H1 (cell line): Measurements from ENCODE around the gene MRTO4. TPM values are rescaled to one million over a fixed set of nuclear protein-coding genes. Genes with fewer than 3 reads are reported as not detected.

ENCODE experiments used
- ASH2L ChIP-seq: fragments of 200-600, 300-600 bp; sonication (generic); IDR thresholded peaks from one replicate; pipeline ENCODE4 v1.7.1; 2017; ENCODE audit warnings: low read length
- ATF3 ChIP-seq: IDR thresholded peaks from 2 replicates; pipeline ENCODE4 v1.6.1; 2011; ENCODE audit warnings: low read depth, mild to moderate bottlenecking, low read length; ENCODE audit not compliant: insufficient read depth
- BRCA1 ChIP-seq: IDR thresholded peaks from 2 replicates; pipeline ENCODE4 v1.6.1; 2012; ENCODE audit warnings: low read depth, low read length, improper control_type of control experiment
- CREB1 ChIP-seq: IDR thresholded peaks from 2 replicates; pipeline ENCODE4 v1.6.1; 2012; ENCODE audit warnings: inconsistent platforms
- CTCF ChIP-seq, 3 experiments: IDR thresholded peaks; 1 replicate in 2 of 3; 2 replicates in 1 of 3; pipeline versions ENCODE4 v1.5.1 to v1.6.1; 2011; ENCODE audit warnings: low read length in 3 of 3, mild to moderate bottlenecking in 3 of 3, inconsistent platforms in 2 of 3, low read depth in 1 of 3, moderate library complexity in 1 of 3; ENCODE audit not compliant: insufficient read depth in 1 of 3; ENCODE audit errors: control extremely low read depth in 1 of 3
- FOSL1 ChIP-seq: IDR thresholded peaks from 2 replicates; pipeline ENCODE4 v1.6.1; 2011; ENCODE audit warnings: mild to moderate bottlenecking, low read depth, low read length, moderate library complexity; ENCODE audit not compliant: insufficient read depth
- JUN ChIP-seq: IDR thresholded peaks from 2 replicates; pipeline ENCODE4 v1.6.1; 2011; ENCODE audit warnings: low read depth, mild to moderate bottlenecking, improper control_type of control experiment, low read length
- KDM1A ChIP-seq: fragments of 200-600, 300-600 bp; sonication (generic); IDR thresholded peaks from 2 replicates; pipeline ENCODE4 v1.7.1; 2016; ENCODE audit warnings: mild to moderate bottlenecking, low read length, borderline replicate concordance
- KDM5A ChIP-seq: fragments of 200-600 bp; IDR thresholded peaks from 2 replicates; pipeline ENCODE4 v1.7.1; 2012; ENCODE audit warnings: mild to moderate bottlenecking, low read length, inconsistent platforms, mixed read lengths
- NRF1 ChIP-seq: IDR thresholded peaks from 2 replicates; pipeline ENCODE4 v1.6.1; 2011; ENCODE audit warnings: mild to moderate bottlenecking, low read depth, low read length, improper control_type of control experiment
- POLR2A ChIP-seq, 2 experiments: IDR thresholded peaks; 1 replicate in 1 of 2; 2 replicates in 1 of 2; pipeline ENCODE4 v1.6.1; 2011; ENCODE audit warnings: low read depth in 2 of 2, low read length in 2 of 2, mild to moderate bottlenecking in 2 of 2; ENCODE audit errors: control extremely low read depth in 1 of 2
- RAD21 ChIP-seq, 2 experiments: IDR thresholded peaks in 1 of 2; conservative IDR thresholded peaks in 1 of 2; 2 replicates each; pipeline ENCODE4 v1.6.1; 2011; ENCODE audit warnings: low read depth in 2 of 2, low read length in 2 of 2, improper control_type of control experiment in 1 of 2, inconsistent platforms in 1 of 2, mild to moderate bottlenecking in 1 of 2, moderate library complexity in 1 of 2
- SAP30 ChIP-seq: fragments of 300-600 bp; sonication (generic); IDR thresholded peaks from 2 replicates; pipeline ENCODE4 v1.7.1; 2012; ENCODE audit warnings: low read length, moderate library complexity, mild to moderate bottlenecking, inconsistent platforms; ENCODE audit not compliant: insufficient read depth, insufficient replicate concordance
- SIRT6 ChIP-seq: IDR thresholded peaks from one replicate; pipeline ENCODE4 v1.7.1; 2012; ENCODE audit warnings: low read length, inconsistent platforms
- SP1 ChIP-seq: IDR thresholded peaks from 2 replicates; pipeline ENCODE4 v1.6.1; 2011; ENCODE audit warnings: low read depth, low read length
- SUZ12 ChIP-seq: fragments of 200-600 bp; sonication (generic); IDR thresholded peaks from 2 replicates; pipeline ENCODE4 v1.6.1; 2012; ENCODE audit warnings: mild to moderate bottlenecking, inconsistent platforms, low read length, moderate library complexity, mixed read lengths
- TCF12 ChIP-seq: IDR thresholded peaks from 2 replicates; pipeline ENCODE4 v1.6.1; 2011; ENCODE audit warnings: low read depth, mild to moderate bottlenecking, low read length
- USF2 ChIP-seq: IDR thresholded peaks from 2 replicates; pipeline ENCODE4 v1.6.1; 2011; ENCODE audit warnings: low read length, improper control_type of control experiment
- YY1 ChIP-seq: IDR thresholded peaks from 2 replicates; pipeline ENCODE4 v1.6.1; 2011; ENCODE audit warnings: low read depth, mild to moderate bottlenecking, low read length
- polyA plus RNA-seq, 7 experiments: library from polyadenylated mRNA; depleted of rRNA in 3 of 7; stranded (reverse) in 5 of 7; unstranded in 2 of 7; fragments of >200 nt in 5 of 7; fragments of 200-250 nt in 2 of 7; gene quantifications; 1 replicate in 5 of 7; 2 replicates in 1 of 7; 4 replicates in 1 of 7; pipeline versions ENCODE4 v1.2.1 to v1.2.3, GENCODE V29; 2011 to 2013; ENCODE audit warnings: missing spikeins in 2 of 7, mixed read lengths in 2 of 7
- total RNA-seq: library from RNA; stranded (reverse); fragmentation: NEBNext Ultra II Directional; extraction: Animal tissue kit (Norgen Biotek cat#: 25700); gene quantifications from 2 replicates; pipeline ENCODE4 v1.2.1, GENCODE V29; 2021

The MRTO4 gene
- total and polyA plus RNA-seq, 2 of the 8 experiments (the other 6 are each of a cell fraction or from before 2014, with no cell fraction given): 36.9 to 64.3 TPM

GRCh38 chr1:19209990-19210771 is 41.4 kb upstream of the MRTO4 start, which contains the start of gene UBR4 (continued):
- no peak for TF ChIP-seq CTCF (IDR thresholded peaks at IDR 0.05; ENCODE audit: control extremely low read depth in 1 of 3, insufficient read depth in 1 of 3, low read depth in 1 of 3, low read length in 3 of 3)
- peak; percentile 97 for TF ChIP-seq ATF3
- TF ChIP-seq FOSL1: no peak
- TF ChIP-seq BRCA1: peak; percentile 42; the same call in 1 of the 2 replicates
- TF ChIP-seq JUN: peak; percentile 54; the same call in 1 of the 2 replicates
- TF ChIP-seq YY1: peak; percentile 88; the same call in 1 of the 2 replicates
- TF ChIP-seq SAP30: no peak
- no peak for TF ChIP-seq RAD21 (IDR thresholded peaks at IDR 0.05 in 1 of 2, conservative IDR thresholded peaks at IDR 0.05 in 1 of 2; ENCODE audit: low read depth in 2 of 2, low read length in 2 of 2)
- TF ChIP-seq SIRT6: no peak
- peak; percentile 97 for TF ChIP-seq ASH2L
- TF ChIP-seq USF2: no peak
- TF ChIP-seq TCF12: no peak
- peak; percentile 75 for TF ChIP-seq KDM5A
- TF ChIP-seq CREB1: peak; percentile 100
- no peak for TF ChIP-seq KDM1A
- peak; percentile 62 for TF ChIP-seq NRF1
- TF ChIP-seq POLR2A (IDR thresholded peaks at IDR 0.05; ENCODE audit: control extremely low read depth in 1 of 2, low read depth in 2 of 2, low read length in 2 of 2): peak; percentile 94 to 95
- TF ChIP-seq SP1: 0 out of 2 replicates have a peak, but pooled peaks have one; percentile 51
- TF ChIP-seq SUZ12: no peak
